CD4-positive, alpha-beta T cell treated with Interleukin-4 for 4 hours (primary cell): ENCODE measurements around the gene YY2.
A peak's percentile ranks its signal among the peaks of the same experiment; 100 is the strongest.
"Not testable (repeated sequence)": the region's sequence is repeated elsewhere in the genome, so short reads cannot be mapped to it uniquely, and the experiment has no call there.

Experiments used
- DNase-seq: peaks from one replicate; pipeline ENCODE4 v3.0.0-alpha.2; 2020

The YY2 gene

GRCh38 chrX:21855937-21856415, at the start of gene YY2:
Gene YY2 (plus strand): TSS chrX:21855987. CDS start chrX:21856485, 498 bp downstream.
- no peak for DNase-seq

- no peak for DNase-seq
Measured at GRCh38 chrX:21806691-21807090, 49.1 kb upstream of the YY2 start.

- DNase-seq: no peak
Measured at GRCh38 chrX:21811832-21812231, 44.0 kb upstream of the YY2 start.

GRCh38 chrX:21812628-21813027, 43.2 kb upstream of the YY2 start:
- no peak for DNase-seq

GRCh38 chrX:21813612-21814368, 42.0 kb upstream of the YY2 start:
- no peak for DNase-seq

GRCh38 chrX:21816136-21816535, 39.7 kb upstream of the YY2 start:
- DNase-seq: no peak

GRCh38 chrX:21820170-21820569, 35.6 kb upstream of the YY2 start:
- DNase-seq: not testable (repeated sequence)

- no peak for DNase-seq
Measured at GRCh38 chrX:21821875-21822274, 33.9 kb upstream of the YY2 start.

- DNase-seq: no peak
Measured at GRCh38 chrX:21831496-21831895, 24.3 kb upstream of the YY2 start.

- DNase-seq: no peak
Measured at GRCh38 chrX:21837056-21837455, 18.7 kb upstream of the YY2 start.

- no peak for DNase-seq
Measured at GRCh38 chrX:21838937-21839333, 16.9 kb upstream of the YY2 start.

GRCh38 chrX:21839334-21840192, 16.2 kb upstream of the YY2 start, which contains the start of gene MBTPS2:
Gene MBTPS2 (plus strand): TSS chrX:21839617. CDS start chrX:21839735, 118 bp downstream.
- peak; percentile 84 for DNase-seq

GRCh38 chrX:21840193-21840545, 15.6 kb upstream of the YY2 start:
- DNase-seq: peak; percentile 0

- DNase-seq: no peak
Measured at GRCh38 chrX:21843179-21843578, 12.6 kb upstream of the YY2 start.

- DNase-seq: no peak
Measured at GRCh38 chrX:21845096-21845495, 10.7 kb upstream of the YY2 start.

GRCh38 chrX:21847342-21847741, 8.4 kb upstream of the YY2 start:
- DNase-seq: no peak

GRCh38 chrX:21853578-21853977, 2.2 kb upstream of the YY2 start:
- DNase-seq: no peak

GRCh38 chrX:21856504-21856903, 717 bp downstream of the YY2 start:
- DNase-seq: no peak

GRCh38 chrX:21863241-21863640, 7.5 kb downstream of the YY2 start:
- no peak for DNase-seq

GRCh38 chrX:21865436-21865835, 9.6 kb downstream of the YY2 start:
- no peak for DNase-seq

GRCh38 chrX:21870494-21870893, 14.7 kb downstream of the YY2 start:
- no peak for DNase-seq

- DNase-seq: no peak
Measured at GRCh38 chrX:21873063-21873775, 17.4 kb downstream of the YY2 start.

- DNase-seq: not testable (repeated sequence)
Measured at GRCh38 chrX:21874182-21874581, 18.4 kb downstream of the YY2 start.
